ENCODE measurements around the gene UBE2E2. TPM values are rescaled to one million over a fixed set of nuclear protein-coding genes. Genes with fewer than 3 reads are reported as not detected.

The UBE2E2 gene
- total RNA-seq, 1 experiment from 2014 or later: 38.6 TPM

- Histone ChIP-seq H3K27me3 (ENCODE audit: insufficient read depth, low read length) (no peaks in the 10 kb centered on the region), H3K18ac (ENCODE audit: insufficient read length, low read depth, low read length) (no peak overlapping the region), H2AK5ac (ENCODE audit: insufficient read length, low read length) (no peak overlapping the region), H3K56ac (ENCODE audit: insufficient read length, low read depth, low read length) (no peak overlapping the region), H2AFZ (ENCODE audit: low read length) (no peak overlapping the region), H3K9me3 (ENCODE audit: control insufficient read depth, low read depth, low read length) (no peaks in the 10 kb centered on the region), H3K9ac (ENCODE audit: extremely low read depth, insufficient read length, low read length) (no peak overlapping the region), H2BK15ac (ENCODE audit: low read depth, low read length) (no peak overlapping the region), H3T11ph (ENCODE audit: low read length) (no peak overlapping the region), H4K91ac (ENCODE audit: insufficient read length, low read depth, low read length) (no peak overlapping the region), H2BK120ac (ENCODE audit: low read depth, low read length, poor library complexity, severe bottlenecking) (no peak overlapping the region), H3K79me2 (ENCODE audit: insufficient read depth, low read length) (peaks cover 4% of the 10 kb centered on the region; the same call in 1 of the 2 replicates), H4K5ac (ENCODE audit: insufficient read length, low read depth, low read length) (no peak overlapping the region), H3K23me2 (ENCODE audit: insufficient read length, low read depth, low read length, poor library complexity, severe bottlenecking) (no peaks in the 10 kb centered on the region), H3K14ac (ENCODE audit: insufficient read depth, low read length) (no peak overlapping the region), H2BK12ac (ENCODE audit: insufficient read length, low read depth, low read length) (no peak overlapping the region), H2BK20ac (ENCODE audit: low read depth, low read length, poor library complexity, severe bottlenecking) (no peak overlapping the region), H3K4me2 (ENCODE audit: insufficient read depth, insufficient read length, low read length) (no peak overlapping the region), H2BK5ac (ENCODE audit: insufficient read length, low read length) (no peak overlapping the region), H4K20me1 (ENCODE audit: control insufficient read depth, insufficient read depth, insufficient read length) (no peaks in the 10 kb centered on the region), H3K4me1 (ENCODE audit: insufficient read depth, low read length) (no peaks in the 10 kb centered on the region), H3K79me1 (ENCODE audit: insufficient read depth, low read depth, low read length, poor library complexity, severe bottlenecking) (peaks cover 2% of the 10 kb centered on the region), H4K8ac (replicated peaks; ENCODE audit: insufficient read length, low read depth, low read length) (no peak overlapping the region), H3K4ac (ENCODE audit: low read depth, low read length) (no peak overlapping the region), H3K27ac (ENCODE audit: insufficient read length, low read depth, low read length) (no peak overlapping the region), H3K23ac (ENCODE audit: insufficient read length, low read depth, low read length) (no peak overlapping the region)
- H3K4me1 Mint-ChIP-seq: peaks cover 14 to 17% of the 10 kb centered on the region in 2 experiments
- H3K9me3 Mint-ChIP-seq: peaks cover 5% of the 10 kb centered on the region in 2 experiments; a peak in 3 of 5 replicates
- H3K27ac Mint-ChIP-seq: peak overlapping the region in 1 of 3 experiments; percentile 63; a peak in 1 of 7 replicates
- H3K27me3 Mint-ChIP-seq (ENCODE audit: low read depth): no peaks in the 10 kb centered on the region
- no CpG with 5 or more reads among the region's 2 CpGs for WGBS (ENCODE audit: extremely low coverage, insufficient read length, low lambda C conversion rate)
- H3K36me3 Mint-ChIP-seq (ENCODE audit: insufficient read depth in 1 of 3, low read depth in 3 of 3): peaks cover 3 to 24% (median 12%) of the 10 kb centered on the region in 3 experiments
- DNase-seq: no peak
- TF ChIP-seq, protein P1, sequence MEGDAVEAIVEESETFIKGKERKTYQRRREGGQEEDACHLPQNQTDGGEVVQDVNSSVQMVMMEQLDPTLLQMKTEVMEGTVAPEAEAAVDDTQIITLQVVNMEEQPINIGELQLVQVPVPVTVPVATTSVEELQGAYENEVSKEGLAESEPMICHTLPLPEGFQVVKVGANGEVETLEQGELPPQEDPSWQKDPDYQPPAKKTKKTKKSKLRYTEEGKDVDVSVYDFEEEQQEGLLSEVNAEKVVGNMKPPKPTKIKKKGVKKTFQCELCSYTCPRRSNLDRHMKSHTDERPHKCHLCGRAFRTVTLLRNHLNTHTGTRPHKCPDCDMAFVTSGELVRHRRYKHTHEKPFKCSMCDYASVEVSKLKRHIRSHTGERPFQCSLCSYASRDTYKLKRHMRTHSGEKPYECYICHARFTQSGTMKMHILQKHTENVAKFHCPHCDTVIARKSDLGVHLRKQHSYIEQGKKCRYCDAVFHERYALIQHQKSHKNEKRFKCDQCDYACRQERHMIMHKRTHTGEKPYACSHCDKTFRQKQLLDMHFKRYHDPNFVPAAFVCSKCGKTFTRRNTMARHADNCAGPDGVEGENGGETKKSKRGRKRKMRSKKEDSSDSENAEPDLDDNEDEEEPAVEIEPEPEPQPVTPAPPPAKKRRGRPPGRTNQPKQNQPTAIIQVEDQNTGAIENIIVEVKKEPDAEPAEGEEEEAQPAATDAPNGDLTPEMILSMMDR (conservative IDR thresholded peaks at IDR 0.05): no peak
- H3K4me3 Mint-ChIP-seq: no peak overlapping the region
These were observed 16.0 kb downstream of the UBE2E2 start for GRCh38 chr3:23219117-23219516.

All from H9 (cell line).